Astrocyte of the cerebellum (primary cell): ENCODE measurements around the gene PLCD1.

Experiments
- DNase-seq: peaks from one replicate; pipeline ENCODE4 v3.0.0-alpha.2; 2011; ENCODE audit warnings: low read depth
- H3K4me3 ChIP-seq: 2 replicates; pipeline ENCODE4 v1.5.1; 2011; ENCODE audit warnings: mild to moderate bottlenecking, low read depth, low read length, moderate library complexity
- CTCF ChIP-seq: IDR thresholded peaks from 2 replicates; pipeline ENCODE4 v1.5.1; 2012; ENCODE audit warnings: low read length, low read depth, moderate library complexity, mild to moderate bottlenecking; ENCODE audit errors: missing control alignments
- in situ Hi-C: cut with HindIII; loops from 2 replicates; pipeline ENCODE4 v1.10.0; 2017; ENCODE audit warnings: low sequenced_read_pairs

Gene PLCD1

GRCh38 chr3:38004415-38005075 lies 24.9 kb downstream of the PLCD1 start:
- H3K4me3 ChIP-seq, result no peak overlapping the region
- in situ Hi-C loops, result no loop called here

GRCh38 chr3:38003817-38004414 lies 25.5 kb downstream of the PLCD1 start:
- DNase-seq, result no peak
- no peak overlapping the region for H3K4me3 ChIP-seq
- TF ChIP-seq CTCF, result no peak
- in situ Hi-C loops, result no loop called here

More at GRCh38 chr3:38004415-38005075, 24.9 kb downstream of the PLCD1 start:
- peak; percentile 36 for DNase-seq
- peak; percentile 79 for TF ChIP-seq CTCF

GRCh38 chr3:38003371-38003816 lies 26.0 kb downstream of the PLCD1 start:
- DNase-seq, result no peak
- in situ Hi-C loops, result no loop called here
- no peak overlapping the region for H3K4me3 ChIP-seq
- TF ChIP-seq CTCF, result peak; percentile 90

- in situ Hi-C loops, result no loop called here
- TF ChIP-seq CTCF, result no peak
- no peak for DNase-seq
- no peak overlapping the region for H3K4me3 ChIP-seq
These were observed 26.5 kb downstream of the PLCD1 start for GRCh38 chr3:38002940-38003339.

GRCh38 chr3:38002291-38002876 lies 27.1 kb downstream of the PLCD1 start:
- in situ Hi-C loops, result no loop called here
- no peak for DNase-seq
- no peak for TF ChIP-seq CTCF
- H3K4me3 ChIP-seq, result no peak overlapping the region

GRCh38 chr3:38001456-38002081 lies 27.9 kb downstream of the PLCD1 start:
- no peak overlapping the region for H3K4me3 ChIP-seq
- no peak for DNase-seq
- in situ Hi-C loops, result no loop called here
- TF ChIP-seq CTCF, result no peak
